ENCODE measurements around the gene NOVA1. TPM values are rescaled to one million over a fixed set of nuclear protein-coding genes. Genes with fewer than 3 reads are reported as not detected.

NOVA1 gene
- total RNA-seq, 1 experiment from 2014 or later, result 11.6 TPM

GRCh38 chr14:26594756-26595545 is 2.9 kb downstream of the NOVA1 start (continued):
- no peak for TF ChIP-seq ZNF532 (CRISPR knock-in tag; IDR thresholded peaks at IDR 0.05; ENCODE audit: borderline replicate concordance)
- TF ChIP-seq, protein P1, sequence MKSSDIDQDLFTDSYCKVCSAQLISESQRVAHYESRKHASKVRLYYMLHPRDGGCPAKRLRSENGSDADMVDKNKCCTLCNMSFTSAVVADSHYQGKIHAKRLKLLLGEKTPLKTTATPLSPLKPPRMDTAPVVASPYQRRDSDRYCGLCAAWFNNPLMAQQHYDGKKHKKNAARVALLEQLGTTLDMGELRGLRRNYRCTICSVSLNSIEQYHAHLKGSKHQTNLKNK (CRISPR knock-in tag; IDR thresholded peaks at IDR 0.05), result no peak

DNA sequence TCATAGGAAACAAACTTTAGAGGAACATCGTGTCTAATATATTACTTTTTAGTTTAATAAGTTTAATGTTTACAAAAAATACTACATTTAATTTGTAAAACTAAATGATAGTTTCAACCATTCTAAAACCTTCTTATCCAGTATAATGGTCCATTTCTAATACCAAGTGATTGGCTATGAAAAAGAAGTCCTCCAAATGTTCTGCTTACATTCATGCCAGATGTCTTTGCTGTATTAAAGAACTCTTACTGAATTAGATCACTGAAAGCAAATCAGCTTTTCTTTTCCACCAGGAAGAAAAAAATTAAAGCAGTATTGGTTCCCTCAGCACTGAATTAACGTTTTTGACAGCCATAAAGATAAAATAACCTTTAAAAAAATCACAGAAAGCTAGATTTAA is 3.7 kb downstream of the NOVA1 start:
- Mint-ChIP-seq H3K9me3 (no peaks in the 10 kb centered on the region), H3K4me3 (peak overlapping the region; percentile 97), H3K27me3 (ENCODE audit: low read depth) (no peaks in the 10 kb centered on the region), H3K27ac (no peak overlapping the region), H3K4me1 (peaks cover 42% of the 10 kb centered on the region), H3K36me3 (no peaks in the 10 kb centered on the region)
- no peak for ATAC-seq
- DNase-seq (ENCODE audit: low spot score), result no peak
- POLR2A ChIA-PET, result no interaction called here
- CTCF ChIA-PET, result interaction anchor here (1.6 kb wide), 1 partner anchor 137 kb away, joined by 4 read pairs; no protein-coding TSS in a partner anchor
- no peak for TF ChIP-seq PREB (CRISPR knock-in tag; IDR thresholded peaks at IDR 0.05; ENCODE audit: borderline replicate concordance)

DNA sequence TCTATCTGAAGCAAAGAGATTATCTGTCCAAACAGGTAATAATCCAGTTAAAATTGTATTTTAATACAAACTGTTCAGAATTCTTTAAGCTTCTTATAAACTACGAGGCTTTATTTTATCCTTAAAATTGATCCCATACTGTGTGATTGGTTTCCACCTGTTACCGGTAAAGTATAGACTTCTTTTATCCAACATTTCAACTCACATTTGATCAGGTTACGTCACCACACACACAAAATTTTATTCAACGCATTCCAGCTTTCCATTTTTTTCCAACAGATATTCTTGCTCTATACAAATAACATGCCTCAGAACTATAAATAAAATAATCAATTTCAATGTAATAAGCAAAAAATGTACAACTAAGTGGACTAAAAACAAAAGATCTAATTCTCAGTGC is 4.5 kb downstream of the NOVA1 start:
- Mint-ChIP-seq H3K4me1 (peaks cover 37% of the 10 kb centered on the region), H3K9me3 (no peaks in the 10 kb centered on the region), H3K36me3 (no peaks in the 10 kb centered on the region), H3K4me3 (no peak overlapping the region), H3K27ac (no peak overlapping the region), H3K27me3 (ENCODE audit: low read depth) (no peaks in the 10 kb centered on the region)
- ChIA-PET CTCF (no interaction called here), POLR2A (no interaction called here)
- ATAC-seq, result no peak
- DNase-seq (ENCODE audit: low spot score), result no peak
- TF ChIP-seq, protein P2, sequence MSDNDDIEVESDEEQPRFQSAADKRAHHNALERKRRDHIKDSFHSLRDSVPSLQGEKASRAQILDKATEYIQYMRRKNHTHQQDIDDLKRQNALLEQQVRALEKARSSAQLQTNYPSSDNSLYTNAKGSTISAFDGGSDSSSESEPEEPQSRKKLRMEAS (CRISPR knock-in tag; IDR thresholded peaks at IDR 0.05), result no peak
- TF ChIP-seq NFE2L1 (CRISPR knock-in tag; IDR thresholded peaks at IDR 0.05) (no peak), ZNF396 (CRISPR knock-in tag; IDR thresholded peaks at IDR 0.05; ENCODE audit: borderline replicate concordance) (no peak), IRF1 (CRISPR knock-in tag; IDR thresholded peaks at IDR 0.05) (no peak), ZNF532 (CRISPR knock-in tag; IDR thresholded peaks at IDR 0.05; ENCODE audit: borderline replicate concordance) (no peak)
- TF ChIP-seq, protein P3, sequence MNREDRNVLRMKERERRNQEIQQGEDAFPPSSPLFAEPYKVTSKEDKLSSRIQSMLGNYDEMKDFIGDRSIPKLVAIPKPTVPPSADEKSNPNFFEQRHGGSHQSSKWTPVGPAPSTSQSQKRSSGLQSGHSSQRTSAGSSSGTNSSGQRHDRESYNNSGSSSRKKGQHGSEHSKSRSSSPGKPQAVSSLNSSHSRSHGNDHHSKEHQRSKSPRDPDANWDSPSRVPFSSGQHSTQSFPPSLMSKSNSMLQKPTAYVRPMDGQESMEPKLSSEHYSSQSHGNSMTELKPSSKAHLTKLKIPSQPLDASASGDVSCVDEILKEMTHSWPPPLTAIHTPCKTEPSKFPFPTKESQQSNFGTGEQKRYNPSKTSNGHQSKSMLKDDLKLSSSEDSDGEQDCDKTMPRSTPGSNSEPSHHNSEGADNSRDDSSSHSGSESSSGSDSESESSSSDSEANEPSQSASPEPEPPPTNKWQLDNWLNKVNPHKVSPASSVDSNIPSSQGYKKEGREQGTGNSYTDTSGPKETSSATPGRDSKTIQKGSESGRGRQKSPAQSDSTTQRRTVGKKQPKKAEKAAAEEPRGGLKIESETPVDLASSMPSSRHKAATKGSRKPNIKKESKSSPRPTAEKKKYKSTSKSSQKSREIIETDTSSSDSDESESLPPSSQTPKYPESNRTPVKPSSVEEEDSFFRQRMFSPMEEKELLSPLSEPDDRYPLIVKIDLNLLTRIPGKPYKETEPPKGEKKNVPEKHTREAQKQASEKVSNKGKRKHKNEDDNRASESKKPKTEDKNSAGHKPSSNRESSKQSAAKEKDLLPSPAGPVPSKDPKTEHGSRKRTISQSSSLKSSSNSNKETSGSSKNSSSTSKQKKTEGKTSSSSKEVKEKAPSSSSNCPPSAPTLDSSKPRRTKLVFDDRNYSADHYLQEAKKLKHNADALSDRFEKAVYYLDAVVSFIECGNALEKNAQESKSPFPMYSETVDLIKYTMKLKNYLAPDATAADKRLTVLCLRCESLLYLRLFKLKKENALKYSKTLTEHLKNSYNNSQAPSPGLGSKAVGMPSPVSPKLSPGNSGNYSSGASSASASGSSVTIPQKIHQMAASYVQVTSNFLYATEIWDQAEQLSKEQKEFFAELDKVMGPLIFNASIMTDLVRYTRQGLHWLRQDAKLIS (CRISPR knock-in tag; IDR thresholded peaks at IDR 0.05; ENCODE audit: borderline replicate concordance), result no peak
- TF ChIP-seq, protein P4, sequence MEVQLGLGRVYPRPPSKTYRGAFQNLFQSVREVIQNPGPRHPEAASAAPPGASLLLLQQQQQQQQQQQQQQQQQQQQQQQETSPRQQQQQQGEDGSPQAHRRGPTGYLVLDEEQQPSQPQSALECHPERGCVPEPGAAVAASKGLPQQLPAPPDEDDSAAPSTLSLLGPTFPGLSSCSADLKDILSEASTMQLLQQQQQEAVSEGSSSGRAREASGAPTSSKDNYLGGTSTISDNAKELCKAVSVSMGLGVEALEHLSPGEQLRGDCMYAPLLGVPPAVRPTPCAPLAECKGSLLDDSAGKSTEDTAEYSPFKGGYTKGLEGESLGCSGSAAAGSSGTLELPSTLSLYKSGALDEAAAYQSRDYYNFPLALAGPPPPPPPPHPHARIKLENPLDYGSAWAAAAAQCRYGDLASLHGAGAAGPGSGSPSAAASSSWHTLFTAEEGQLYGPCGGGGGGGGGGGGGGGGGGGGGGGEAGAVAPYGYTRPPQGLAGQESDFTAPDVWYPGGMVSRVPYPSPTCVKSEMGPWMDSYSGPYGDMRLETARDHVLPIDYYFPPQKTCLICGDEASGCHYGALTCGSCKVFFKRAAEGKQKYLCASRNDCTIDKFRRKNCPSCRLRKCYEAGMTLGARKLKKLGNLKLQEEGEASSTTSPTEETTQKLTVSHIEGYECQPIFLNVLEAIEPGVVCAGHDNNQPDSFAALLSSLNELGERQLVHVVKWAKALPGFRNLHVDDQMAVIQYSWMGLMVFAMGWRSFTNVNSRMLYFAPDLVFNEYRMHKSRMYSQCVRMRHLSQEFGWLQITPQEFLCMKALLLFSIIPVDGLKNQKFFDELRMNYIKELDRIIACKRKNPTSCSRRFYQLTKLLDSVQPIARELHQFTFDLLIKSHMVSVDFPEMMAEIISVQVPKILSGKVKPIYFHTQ (CRISPR knock-in tag; IDR thresholded peaks at IDR 0.05), result no peak
- TF ChIP-seq, protein P5, sequence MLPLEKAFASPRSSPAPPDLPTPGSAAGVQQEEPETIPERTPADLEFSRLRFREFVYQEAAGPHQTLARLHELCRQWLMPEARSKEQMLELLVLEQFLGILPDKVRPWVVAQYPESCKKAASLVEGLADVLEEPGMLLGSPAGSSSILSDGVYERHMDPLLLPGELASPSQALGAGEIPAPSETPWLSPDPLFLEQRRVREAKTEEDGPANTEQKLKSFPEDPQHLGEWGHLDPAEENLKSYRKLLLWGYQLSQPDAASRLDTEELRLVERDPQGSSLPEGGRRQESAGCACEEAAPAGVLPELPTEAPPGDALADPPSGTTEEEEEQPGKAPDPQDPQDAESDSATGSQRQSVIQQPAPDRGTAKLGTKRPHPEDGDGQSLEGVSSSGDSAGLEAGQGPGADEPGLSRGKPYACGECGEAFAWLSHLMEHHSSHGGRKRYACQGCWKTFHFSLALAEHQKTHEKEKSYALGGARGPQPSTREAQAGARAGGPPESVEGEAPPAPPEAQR (CRISPR knock-in tag; IDR thresholded peaks at IDR 0.05), result no peak

Data from WTC11 (cell line).